HG03558 (cell line): ENCODE data around the gene SIK3.

Experiments
- ATAC-seq: cut with Tn5 transposase; IDR thresholded peaks from one replicate; pipeline ENCODE4 v1.9.1; 2021; ENCODE audit warnings: moderate number of reproducible peaks; ENCODE audit not compliant: unreplicated experiment; ENCODE audit errors: extremely low read depth

The SIK3 gene

GRCh38 chr11:116911976-116912734 lies 186.1 kb downstream of the SIK3 start:
- no peak for ATAC-seq

- ATAC-seq: no peak
These were observed 187.4 kb downstream of the SIK3 start for GRCh38 chr11:116910847-116911246.

GRCh38 chr11:116910378-116910777 lies 187.8 kb downstream of the SIK3 start:
- no peak for ATAC-seq

- ATAC-seq: no peak
These were observed 189.0 kb downstream of the SIK3 start for GRCh38 chr11:116909245-116909644.

- ATAC-seq: no peak
These were observed 191.7 kb downstream of the SIK3 start for GRCh38 chr11:116906479-116906878.

GRCh38 chr11:116903090-116903489 lies 195.1 kb downstream of the SIK3 start:
- ATAC-seq: no peak

GRCh38 chr11:116901964-116902688 lies 196.1 kb downstream of the SIK3 start:
- no peak for ATAC-seq

GRCh38 chr11:116901211-116901610 lies 197.0 kb downstream of the SIK3 start:
- no peak for ATAC-seq

GRCh38 chr11:116896211-116896610 lies 202.0 kb downstream of the SIK3 start:
- no peak for ATAC-seq

- ATAC-seq: no peak
These were observed 203.0 kb downstream of the SIK3 start for GRCh38 chr11:116895048-116895757.

- ATAC-seq: no peak
These were observed 204.3 kb downstream of the SIK3 start for GRCh38 chr11:116893906-116894305.

- ATAC-seq: no peak
These were observed 204.8 kb downstream of the SIK3 start for GRCh38 chr11:116893437-116893836.

GRCh38 chr11:116892374-116892773 lies 205.9 kb downstream of the SIK3 start:
- ATAC-seq: no peak

GRCh38 chr11:116891746-116892145 lies 206.5 kb downstream of the SIK3 start:
- no peak for ATAC-seq

GRCh38 chr11:116890607-116891006 lies 207.6 kb downstream of the SIK3 start:
- no peak for ATAC-seq

GRCh38 chr11:116890193-116890592 lies 208.0 kb downstream of the SIK3 start:
- ATAC-seq: peak; percentile 57

GRCh38 chr11:116888884-116889549 lies 209.2 kb downstream of the SIK3 start:
- no peak for ATAC-seq

- no peak for ATAC-seq
These were observed 210.2 kb downstream of the SIK3 start for GRCh38 chr11:116888024-116888423.

- no peak for ATAC-seq
These were observed 212.1 kb downstream of the SIK3 start for GRCh38 chr11:116885951-116886655.

GRCh38 chr11:116882386-116882785 lies 215.8 kb downstream of the SIK3 start:
- no peak for ATAC-seq
